Activated T-helper 1 cell treated with anti-CD3 and anti-CD28 coated beads, Interleukin-2, amount 50 U/mL, for 16 hours (primary cell): ENCODE results near the gene NUP214.
"Not testable (repeated sequence)": the region's sequence is repeated elsewhere in the genome, so short reads cannot be mapped to it uniquely, and the experiment has no call there.

ENCODE experiments used
- DNase-seq, 2 donors: peaks; one replicate each; pipeline ENCODE4 v3.0.0-alpha.2; 2020; ENCODE audit warnings: low read depth in 1 of 2, low spot score in 1 of 2

Gene NUP214

DNA sequence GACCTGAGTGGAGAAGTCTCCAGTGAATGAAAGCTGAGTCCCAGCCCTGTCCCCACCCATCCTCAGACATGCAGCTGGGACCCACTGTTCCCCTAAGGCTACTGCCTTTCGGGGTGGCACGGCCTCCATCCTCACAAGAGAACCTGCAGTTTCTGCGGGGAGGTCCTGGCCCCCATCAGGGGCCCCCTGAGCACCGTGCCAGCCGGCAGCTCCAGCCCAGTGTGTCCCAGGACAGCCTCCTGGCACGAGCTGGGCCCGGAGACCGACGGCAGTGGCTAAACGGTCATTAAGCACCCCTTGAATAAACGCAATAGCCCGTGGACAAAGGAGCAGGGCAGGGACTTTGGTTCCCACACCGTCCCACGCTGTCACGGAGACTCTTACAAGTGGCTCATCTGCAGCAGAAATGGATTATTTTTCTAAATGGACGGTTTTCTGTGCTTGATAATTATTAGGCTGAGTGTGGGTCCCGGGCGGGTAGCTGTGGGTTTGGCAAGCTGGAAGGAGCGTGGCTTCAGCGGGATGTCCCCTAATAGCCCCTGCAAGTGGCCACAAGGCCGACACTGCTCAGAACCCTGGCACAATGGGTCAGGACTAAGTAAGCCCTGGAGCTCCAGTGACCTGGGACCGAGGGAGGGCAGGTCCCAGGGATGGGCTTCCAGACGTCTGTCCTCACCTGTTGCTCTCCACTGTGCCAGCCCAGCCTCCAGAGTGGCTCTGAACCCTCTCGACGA is 133.5 kb downstream of the NUP214 start:
- DNase-seq = no peak

DNA sequence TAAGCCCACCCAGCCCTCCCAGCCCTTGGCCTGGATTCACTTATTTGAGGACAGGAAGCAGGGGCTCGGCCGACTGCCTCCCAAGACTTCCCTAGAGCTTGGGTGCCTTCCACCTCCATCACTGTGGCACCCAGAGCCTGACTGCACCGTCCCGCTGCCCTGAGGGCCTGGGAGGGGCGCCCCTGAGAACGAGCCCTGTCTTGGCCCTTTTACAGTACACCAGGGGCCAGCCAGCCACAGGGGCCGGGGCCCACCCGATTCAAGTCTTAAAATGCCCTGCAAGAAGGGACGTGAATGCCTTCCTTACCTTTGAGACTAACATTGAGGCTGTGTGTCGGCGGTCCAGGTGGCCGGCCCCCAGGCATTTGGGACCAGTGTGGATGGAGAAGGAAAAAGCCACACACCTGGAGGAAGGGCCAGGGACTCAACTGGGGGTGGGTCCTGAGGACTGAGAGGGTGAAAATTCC is 134.1 kb downstream of the NUP214 start:
- no peak for DNase-seq

DNA sequence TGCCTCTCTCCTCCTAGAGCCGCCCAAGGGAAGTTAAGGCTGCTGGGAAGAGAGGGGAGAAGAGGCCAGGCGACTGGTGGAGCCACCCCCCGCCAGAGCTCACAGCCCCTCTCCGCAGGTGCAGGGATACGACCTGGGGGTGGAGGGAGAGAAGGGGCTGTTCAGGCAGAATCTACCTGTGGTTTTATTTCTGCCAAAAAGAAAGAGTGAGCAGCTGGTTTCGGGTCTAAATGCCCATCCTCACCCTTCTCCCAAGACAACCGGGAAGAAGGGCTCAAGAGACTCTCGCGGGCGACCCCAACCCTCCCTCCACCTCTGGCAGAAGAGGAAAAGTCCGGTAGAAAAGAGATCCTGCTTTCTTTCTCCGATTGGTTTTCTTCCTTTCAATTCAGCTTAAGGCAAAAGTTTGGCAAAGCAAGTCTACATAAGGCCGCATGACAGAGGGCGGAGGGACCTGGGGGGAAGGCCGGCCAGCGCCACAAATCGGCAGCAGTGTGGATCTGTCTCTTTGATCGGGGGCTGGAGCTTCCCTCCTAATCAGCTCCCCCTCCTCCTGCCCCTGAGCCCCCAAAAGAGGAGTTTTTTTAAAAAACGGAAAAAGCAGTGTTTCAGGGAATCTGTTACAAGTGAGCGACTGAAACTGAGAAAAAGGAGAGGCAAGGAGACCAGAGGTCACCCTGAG is 134.7 kb downstream of the NUP214 start:
- DNase-seq = no peak

DNA sequence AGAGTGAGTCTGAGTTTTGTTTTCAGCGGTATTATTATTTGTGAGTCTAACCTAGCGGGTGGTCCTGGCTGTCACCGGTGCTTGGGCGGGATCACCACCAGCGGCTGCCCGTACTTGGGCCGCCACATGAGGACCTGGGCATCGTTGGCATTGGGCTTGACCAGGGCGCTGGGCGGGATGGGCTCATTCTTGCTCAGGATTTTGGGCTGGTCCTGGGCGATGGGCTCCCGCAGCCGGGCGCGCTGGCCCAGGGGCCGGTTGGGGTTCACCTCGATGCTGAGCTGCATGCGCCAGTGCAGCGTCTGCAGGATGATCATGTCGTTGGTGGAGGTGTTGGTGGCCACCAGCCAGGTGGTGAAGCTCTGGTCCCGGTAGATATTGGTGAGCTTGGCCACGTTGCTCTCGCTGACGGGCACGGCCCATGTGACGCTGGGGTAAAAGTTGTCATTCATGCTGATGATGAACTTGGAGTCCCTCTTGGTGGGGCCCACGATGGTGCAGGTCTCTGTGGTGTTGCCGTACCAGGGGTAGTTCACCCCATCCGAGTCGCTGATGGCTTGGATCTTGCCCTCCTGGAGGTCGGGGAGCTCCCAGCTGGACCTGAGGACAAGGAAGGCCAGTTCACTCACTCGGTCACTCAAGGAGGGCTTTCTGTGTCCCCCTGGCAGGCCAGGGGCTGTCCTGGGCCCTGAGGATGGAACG is 135.5 kb downstream of the NUP214 start:
- no peak for DNase-seq

DNA sequence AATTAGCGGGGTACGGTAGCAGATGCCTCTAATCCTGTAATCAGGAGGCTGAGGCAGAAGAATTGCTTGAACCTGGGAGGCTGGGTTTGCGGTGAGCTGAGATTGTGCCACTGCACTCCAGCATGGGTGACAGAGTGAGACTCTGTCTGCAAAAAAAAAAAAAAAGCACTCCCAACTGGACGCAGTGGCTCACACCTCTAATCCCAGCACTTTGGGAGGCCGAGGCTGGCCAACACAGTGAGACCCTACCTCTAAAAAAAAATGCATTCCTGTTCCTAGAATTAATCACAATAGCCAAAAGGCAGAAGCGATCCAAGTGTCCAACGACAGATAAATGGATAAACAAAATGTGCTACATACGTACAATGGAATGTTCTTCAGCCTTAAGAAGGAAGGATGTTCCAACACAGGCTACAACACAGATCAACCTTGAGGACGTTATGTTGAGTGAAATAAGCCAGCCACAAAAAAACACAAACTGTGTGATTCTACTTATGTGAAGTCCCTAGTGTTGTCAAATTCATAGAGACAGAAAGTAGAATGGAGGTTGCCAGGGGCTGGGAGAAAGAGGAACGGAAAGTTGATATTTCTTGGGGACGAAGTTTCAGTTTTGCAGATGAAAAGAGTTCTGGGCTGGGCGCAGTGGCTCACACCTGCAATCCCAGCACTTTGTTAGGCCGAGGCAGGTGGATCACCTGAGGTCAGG is 137.1 kb downstream of the NUP214 start:
- no peak for DNase-seq

DNA sequence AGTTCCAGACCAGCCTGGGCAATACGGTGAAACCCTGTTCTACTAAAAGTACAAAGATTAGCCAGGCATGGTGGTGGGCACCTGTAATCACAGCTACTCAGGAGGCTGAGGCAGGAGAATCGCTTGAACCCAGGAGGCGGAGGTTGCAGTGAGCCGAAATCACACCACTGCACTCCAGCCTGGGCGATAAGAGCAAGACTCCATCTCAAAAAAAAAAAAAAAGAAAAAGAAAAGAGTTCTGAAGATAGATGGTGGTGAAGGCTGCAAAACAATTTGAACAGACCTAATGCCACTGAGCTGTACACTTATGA is 137.6 kb downstream of the NUP214 start:
- DNase-seq = not testable (repeated sequence)

DNA sequence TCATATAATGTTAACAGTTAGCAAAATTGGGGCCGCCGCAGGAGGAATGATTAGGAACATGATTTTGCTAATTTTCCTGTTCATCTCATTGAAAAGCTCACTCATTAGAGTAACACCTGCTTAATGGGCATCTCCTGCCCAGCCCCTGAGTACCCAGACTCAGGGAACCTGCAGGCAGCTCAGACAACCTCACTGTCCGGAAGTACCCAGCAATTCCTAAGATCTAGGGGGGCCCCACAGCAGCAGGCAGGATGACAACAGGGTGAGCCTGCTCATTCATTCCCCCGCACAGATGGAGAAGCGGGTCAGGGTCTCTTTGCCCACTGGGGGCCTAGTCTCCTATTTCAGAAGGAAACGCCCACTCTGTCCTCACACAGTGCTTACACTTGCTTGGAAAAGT is 138.3 kb downstream of the NUP214 start:
- DNase-seq = no peak

DNA sequence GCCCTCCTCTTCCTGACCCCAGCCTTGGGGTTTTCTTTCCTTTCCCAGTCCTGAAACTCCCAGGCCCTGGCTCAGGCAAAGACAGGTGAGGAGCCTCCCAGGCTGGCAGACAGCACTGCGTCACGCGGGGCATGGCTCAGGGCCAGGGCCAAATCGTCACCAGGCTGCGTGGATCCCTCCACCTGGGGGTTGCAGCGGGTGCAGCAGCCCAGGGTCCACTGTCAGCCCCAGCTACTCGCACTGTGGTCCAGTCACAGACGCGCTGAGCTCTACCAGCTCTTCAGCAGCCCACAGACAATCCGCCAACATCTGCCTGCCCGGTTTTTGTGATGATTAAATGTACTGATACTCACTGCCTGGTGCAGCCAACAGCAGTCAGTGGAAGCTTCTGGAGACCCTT is 138.8 kb downstream of the NUP214 start:
- DNase-seq = no peak

DNA sequence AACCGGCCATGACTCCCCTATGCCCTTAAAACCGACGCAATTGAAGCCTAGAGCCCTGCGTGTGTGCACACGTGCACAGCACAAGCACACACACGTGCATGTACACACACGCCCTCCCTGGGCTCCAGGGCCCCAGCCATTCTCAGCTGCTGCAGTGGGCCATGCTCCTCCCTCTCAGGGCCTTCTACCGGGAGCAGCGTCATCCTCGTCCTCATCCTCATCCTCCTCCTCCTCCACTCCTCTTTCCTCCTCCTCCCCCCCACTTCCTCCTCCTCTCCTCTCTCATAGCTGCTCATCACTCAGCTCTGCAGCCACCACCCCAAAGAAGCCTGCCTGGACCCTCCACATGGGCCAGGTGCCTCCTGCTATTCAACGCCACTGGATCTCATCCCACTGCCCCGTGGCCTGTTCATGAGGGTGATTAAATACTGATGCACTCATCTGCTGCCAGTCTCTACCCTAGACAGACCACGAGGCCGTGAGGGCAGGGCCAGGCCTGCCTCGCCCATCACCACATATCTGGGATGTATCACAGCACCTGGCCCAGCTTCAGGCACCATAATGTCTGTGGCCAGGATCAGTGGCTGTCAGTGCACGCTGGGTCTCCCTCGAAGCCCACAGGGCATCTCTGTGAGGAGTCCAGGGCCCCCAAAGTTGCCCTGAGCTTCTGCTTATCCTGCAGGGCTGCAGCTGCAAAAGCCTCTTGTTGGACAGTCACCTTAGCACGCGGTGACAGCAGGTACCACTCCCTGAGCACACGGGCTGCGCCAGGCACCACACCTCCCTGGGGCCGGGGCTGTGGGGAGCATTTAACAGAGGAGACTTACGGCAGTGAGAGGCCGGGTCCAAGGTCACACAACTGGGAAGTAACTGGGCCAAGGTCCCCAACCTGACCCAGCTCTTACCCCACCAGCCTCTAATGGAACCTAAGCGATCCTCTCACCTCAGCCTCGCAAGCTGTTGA is 141.2 kb downstream of the NUP214 start:
- DNase-seq = no peak

DNA sequence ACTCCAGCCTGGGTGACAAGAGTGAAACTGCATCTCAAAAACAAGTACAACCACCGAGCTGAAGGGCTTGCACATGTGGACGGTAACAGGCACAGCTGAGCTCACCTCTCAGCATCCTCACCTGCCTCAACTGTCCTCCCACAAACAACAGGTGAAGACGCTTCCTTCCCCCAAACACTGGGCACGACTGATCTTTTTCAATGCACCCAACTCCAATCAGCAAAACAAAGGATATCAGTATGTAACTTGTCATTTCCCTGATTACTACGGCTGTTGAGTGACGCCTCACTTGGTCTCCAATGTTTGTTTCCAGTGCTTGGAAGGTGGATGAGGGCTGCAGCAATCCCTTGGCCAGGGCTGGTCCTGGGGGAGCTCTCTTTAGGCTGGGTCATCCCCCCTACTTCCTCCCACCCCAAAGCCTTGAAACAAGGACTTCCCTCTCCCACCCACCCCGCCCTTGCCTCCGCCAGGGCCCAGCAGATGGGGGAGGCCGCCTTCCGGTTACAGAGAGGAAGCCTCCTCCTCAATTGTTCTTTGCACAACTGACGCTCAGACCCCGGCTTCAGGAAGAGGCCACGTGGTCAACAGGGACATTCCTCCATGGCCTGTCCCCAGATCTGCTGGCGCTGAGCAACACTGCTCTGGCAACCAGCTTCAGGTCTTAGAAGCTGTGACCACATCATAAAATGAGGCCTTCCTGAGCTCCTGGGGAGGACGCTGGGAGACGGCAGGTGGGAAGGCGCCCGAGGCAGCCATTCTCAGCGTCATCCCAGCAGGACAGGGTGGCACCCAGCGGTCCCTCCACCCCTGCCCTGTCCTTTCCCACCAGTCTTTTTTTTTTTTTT is 145.0 kb downstream of the NUP214 start:
- no peak for DNase-seq

DNA sequence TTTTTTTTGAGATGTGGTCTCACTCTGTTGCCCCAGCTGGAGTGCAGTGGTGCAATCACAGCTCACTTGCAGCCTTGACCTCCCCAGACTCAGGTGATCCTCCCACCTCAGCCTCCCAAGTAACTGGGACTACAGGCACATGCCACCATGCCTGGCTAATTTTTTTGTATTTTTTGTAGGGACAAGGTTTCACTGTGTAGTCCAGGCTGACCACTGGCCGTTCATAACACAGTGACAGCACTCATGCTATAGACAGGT is 145.6 kb downstream of the NUP214 start:
- DNase-seq = not testable (repeated sequence)

DNA sequence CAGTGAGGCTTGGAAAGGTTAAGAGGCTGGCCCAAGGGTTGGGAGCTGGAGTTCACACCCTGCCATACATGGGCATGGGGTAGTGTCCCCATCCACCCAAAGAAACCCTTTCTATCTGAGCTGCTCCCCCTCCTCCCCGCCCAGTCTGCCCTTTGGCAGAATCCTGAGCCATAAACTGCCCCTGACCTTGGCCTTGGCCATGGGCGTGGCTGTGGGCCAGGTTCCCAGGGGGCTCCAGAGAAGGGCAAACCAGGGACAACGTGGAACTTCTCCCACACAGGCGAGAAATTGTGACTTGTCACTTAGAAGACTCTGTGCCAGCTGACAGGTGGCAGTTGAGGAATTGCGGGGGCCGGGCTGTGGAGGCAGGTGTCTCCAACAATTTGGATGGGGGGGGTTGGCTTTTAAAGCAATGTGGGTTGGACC is 146.1 kb downstream of the NUP214 start:
- no peak for DNase-seq

DNA sequence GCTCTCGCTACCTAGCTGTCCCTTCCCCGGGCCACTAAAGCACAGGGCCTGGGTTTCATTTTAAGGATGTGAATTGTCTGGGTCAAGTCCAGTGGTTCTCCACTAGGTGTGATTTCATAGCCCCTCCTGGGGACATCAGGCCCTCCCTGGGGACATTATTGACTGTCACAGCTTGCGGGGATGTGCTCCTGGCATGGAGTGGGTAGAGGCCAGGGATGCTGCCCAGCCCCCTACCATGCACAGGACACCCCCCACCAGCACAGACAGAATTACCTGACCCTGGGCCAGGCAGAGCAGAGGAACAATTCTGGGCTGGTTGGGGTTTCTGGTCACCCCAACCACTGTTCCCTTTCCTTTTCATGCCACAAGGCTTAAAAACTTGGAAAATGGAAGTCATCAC is 146.8 kb downstream of the NUP214 start:
- DNase-seq = no peak

DNA sequence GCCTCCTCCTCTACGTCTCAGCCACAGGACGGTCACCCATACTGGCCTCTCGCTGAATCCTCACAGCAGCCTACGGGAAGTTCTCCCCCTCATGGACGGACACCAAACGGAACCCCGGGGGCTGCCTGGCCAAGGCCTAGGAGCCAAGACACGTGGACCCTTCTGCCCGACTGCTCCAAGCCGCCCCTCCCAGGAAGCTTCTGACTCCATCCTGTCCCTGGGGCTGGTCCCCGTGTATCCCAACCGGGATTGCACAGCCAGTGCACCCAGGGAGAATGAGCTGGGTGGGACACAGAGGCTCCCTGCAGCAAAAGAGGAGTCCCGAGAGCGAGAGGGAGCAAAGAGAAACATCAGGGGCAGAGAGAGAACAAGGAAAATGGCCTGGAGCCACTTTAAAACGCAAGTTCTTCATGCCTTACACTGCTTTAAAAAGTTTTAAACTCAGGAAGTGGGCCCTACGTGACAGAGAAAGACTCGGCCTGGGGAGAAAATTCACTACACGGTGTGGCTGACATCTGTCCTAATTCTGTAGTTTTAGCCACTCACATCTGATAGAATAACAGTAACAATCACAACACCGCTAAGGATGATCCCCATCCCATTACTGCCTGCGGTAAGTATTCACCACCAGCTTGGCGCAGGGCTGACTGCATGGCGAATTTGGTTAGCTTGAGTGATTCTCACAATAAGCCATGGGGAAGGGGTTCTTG is 147.9 kb downstream of the NUP214 start:
- no peak for DNase-seq

DNA sequence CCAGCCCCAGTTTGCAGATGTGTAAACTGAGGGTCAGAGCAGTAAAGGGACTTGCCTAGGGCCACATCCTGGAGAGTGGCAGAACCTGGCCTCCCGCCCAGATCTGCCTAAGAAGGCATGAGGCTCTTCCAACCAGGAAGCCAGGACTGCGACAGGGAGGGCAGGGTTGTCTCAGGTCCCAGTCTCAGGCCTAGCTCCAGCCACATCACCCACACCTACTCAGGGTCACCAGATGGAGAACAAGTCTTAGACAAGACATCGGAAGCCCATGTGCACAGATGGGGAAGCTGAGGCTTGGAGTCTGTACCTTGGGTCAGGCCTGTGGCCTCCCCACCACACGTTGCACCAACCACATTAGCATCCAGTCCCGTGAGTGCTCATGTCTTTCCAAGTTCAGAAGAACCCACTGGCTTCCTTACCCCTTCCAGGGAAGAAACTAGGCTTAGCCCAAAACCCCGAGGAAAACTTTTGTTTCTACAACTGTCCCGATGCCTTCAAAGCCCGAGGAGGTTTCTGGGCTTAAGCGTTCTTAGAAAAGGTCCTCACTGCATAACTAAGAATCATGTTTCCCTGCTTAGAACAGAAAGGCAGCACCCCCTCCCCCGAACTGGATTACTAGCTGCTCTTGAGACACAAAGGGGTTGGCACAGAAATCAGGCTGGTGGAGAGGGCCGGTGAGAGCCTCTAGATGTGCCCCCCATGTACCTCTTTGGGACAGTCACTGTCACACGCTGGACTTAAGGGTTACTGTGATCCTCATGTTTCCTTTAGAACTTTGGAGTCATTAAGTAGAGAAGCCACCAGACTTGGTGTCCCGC is 148.7 kb downstream of the NUP214 start:
- no peak for DNase-seq

DNA sequence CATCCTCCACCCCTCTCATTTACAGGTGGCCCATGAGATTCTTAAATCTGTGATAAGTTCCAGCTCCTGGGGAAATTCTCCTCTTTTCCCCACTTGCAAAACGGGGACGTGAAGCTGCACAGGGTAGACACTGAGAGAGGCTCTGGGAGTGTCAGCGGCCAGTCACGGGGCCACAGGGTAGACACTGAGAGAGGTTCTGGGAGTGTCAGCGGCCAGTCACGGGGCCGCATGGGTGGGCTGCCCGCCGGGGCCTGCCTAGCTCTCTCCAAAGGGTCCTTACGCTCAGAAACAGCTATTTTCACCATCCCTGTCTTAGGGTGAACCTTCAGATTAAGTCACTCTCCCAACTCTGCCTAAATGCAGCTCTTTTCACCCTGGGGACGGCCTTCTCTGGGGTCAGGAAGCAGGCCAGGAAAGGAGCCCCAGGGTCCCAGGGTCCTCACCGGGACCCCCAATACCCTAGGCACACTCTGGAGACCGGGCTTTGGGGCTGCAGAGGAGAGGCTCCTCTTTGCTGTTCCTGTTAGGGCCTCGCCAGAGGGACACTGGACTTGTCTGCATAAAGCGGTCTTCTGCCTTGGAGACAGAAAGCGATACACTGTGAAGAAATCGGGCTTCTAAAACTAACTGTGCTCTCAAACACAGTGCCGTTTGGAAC is 149.4 kb downstream of the NUP214 start:
- no peak for DNase-seq

DNA sequence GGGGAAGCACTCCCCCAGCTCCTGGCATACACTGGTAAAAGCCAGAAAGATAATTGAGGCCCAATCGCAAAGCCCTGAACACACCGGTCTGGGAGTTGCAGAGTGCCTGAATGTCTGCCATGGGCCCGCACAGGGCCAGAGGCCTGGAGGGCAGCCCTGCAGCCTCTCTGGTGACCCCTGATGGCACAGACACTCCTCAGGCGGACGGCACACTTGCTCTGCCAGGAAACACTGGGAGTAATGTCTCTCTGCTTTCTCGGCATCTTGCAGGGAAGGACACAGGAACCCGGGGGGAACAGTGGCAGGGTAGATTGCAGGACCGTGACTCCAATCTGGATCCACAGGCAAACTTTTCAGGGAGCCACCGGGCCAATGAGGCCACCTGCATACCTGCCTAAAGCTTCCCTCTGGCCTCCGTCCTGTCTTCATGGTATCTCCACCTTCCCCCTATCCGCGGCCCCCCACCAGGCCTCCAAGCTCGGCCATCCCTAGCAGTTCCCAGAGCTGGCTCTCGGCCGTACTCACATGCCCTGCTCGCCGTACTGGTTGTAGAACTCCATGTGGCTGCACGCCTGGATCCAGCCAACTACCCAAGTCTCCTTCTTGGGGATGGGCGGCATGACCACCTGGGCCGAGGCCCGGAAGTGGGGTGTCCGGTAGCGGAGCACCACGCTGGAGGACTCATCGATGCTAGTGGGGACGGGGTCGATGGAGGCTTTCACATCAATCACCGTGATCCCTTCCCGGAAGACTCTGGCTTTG is 150.1 kb downstream of the NUP214 start:
- no peak for DNase-seq
